GM23338 (cell line): Measurements from ENCODE around the gene KRT75. TPM values are rescaled to one million over a fixed set of nuclear protein-coding genes. Genes with fewer than 3 reads are reported as not detected.

Experiments
- ATAC-seq: fragments of 200-7000 bp; cut with Tn5 transposase; 3 replicates; pipeline ENCODE4 v1.9.1; 2020
- DNase-seq: peaks from one replicate; pipeline ENCODE4 v3.0.0-alpha.2; 2015; ENCODE audit warnings: low spot score
- H2AFZ ChIP-seq: fragments of 200-600 bp; sonication (generic); 2 replicates; pipeline ENCODE4 v1.8.0; 2016; ENCODE audit warnings: antibody characterized with exemption, mild to moderate bottlenecking, moderate library complexity
- H3F3A ChIP-seq: fragments of 200-600 bp; sonication (generic); replicated peaks from 2 replicates; pipeline ENCODE4 v1.8.0; 2017; ENCODE audit warnings: antibody characterized with exemption, mixed run types, low read depth
- H3K27ac ChIP-seq: fragments of 200-600 bp; sonication (generic); 2 replicates; pipeline ENCODE4 v1.6.1; 2016; ENCODE audit warnings: low read depth
- H3K27me3 ChIP-seq: fragments of 200-600 bp; sonication (generic); 2 replicates; pipeline ENCODE4 v1.8.0; 2016; ENCODE audit warnings: mild to moderate bottlenecking, mixed run types, moderate library complexity; ENCODE audit not compliant: insufficient read depth
- H3K36me3 ChIP-seq: fragments of 200-600 bp; sonication (generic); 2 replicates; pipeline ENCODE4 v1.8.0; 2016; ENCODE audit warnings: mild to moderate bottlenecking; ENCODE audit not compliant: insufficient read depth
- H3K4me1 ChIP-seq: fragments of 200-600 bp; sonication (generic); 2 replicates; pipeline ENCODE4 v1.8.0; 2016; ENCODE audit warnings: mild to moderate bottlenecking, moderate library complexity; ENCODE audit not compliant: insufficient read depth
- H3K4me2 ChIP-seq: fragments of 200-600 bp; sonication (generic); 2 replicates; pipeline ENCODE4 v1.7.1; 2017; ENCODE audit warnings: mixed run types
- H3K4me3 ChIP-seq: fragments of 200-600 bp; sonication (generic); 2 replicates; pipeline ENCODE4 v1.6.1; 2016; ENCODE audit warnings: mixed run types
- H3K79me2 ChIP-seq: fragments of 200-600 bp; sonication (generic); replicated peaks from 2 replicates; pipeline ENCODE4 v1.8.0; 2017; ENCODE audit warnings: mild to moderate bottlenecking; ENCODE audit not compliant: insufficient read depth
- H3K9me2 ChIP-seq: fragments of 200-600 bp; sonication (generic); 2 replicates; pipeline ENCODE4 v1.8.0; 2017; ENCODE audit not compliant: insufficient read depth
- H4K20me1 ChIP-seq: fragments of 200-600 bp; sonication (generic); replicated peaks from 2 replicates; pipeline ENCODE4 v1.8.0; 2017; ENCODE audit warnings: mild to moderate bottlenecking; ENCODE audit not compliant: insufficient read depth
- H3K27ac Mint-ChIP-seq: 2 replicates; pipeline ENCODE4 v1.8.0; 2020; ENCODE audit warnings: inconsistent platforms, mild to moderate bottlenecking, moderate library complexity, mixed read lengths
- H3K27me3 Mint-ChIP-seq: 3 replicates; pipeline ENCODE4 v1.8.0; 2022; ENCODE audit warnings: low read depth, mild to moderate bottlenecking, moderate library complexity, mixed read lengths, inconsistent platforms; ENCODE audit not compliant: insufficient read depth, poor library complexity
- H3K36me3 Mint-ChIP-seq: 3 replicates; pipeline ENCODE4 v1.8.0; 2021; ENCODE audit warnings: low read depth, mild to moderate bottlenecking, inconsistent platforms, moderate library complexity, mixed read lengths
- H3K4me1 Mint-ChIP-seq: 3 replicates; pipeline ENCODE4 v1.8.0; 2020; ENCODE audit warnings: mild to moderate bottlenecking, inconsistent platforms, mixed read lengths
- H3K4me3 Mint-ChIP-seq: 3 replicates; pipeline ENCODE4 v1.8.0; 2021; ENCODE audit warnings: moderate library complexity, mild to moderate bottlenecking, inconsistent platforms, mixed read lengths
- H3K9me3 Mint-ChIP-seq: 3 replicates; pipeline ENCODE4 v1.8.0; 2020; ENCODE audit warnings: moderate library complexity, mild to moderate bottlenecking, inconsistent platforms, mixed read lengths
- CREB1 ChIP-seq: fragments of 250-450 bp; sonication (Bioruptor Pico); IDR thresholded peaks from 2 replicates; pipeline ENCODE4 v1.5.0; 2020; ENCODE audit warnings: low read depth, mild to moderate bottlenecking, moderate library complexity
- EZH2 ChIP-seq: fragments of 200-600 bp; sonication (generic); IDR thresholded peaks from one replicate; pipeline ENCODE4 v1.8.0; 2017; ENCODE audit warnings: antibody characterized with exemption, mild to moderate bottlenecking, low read depth; ENCODE audit not compliant: unreplicated experiment
- EZH2phosphoT487 ChIP-seq: fragments of 200-600 bp; sonication (generic); IDR thresholded peaks from one replicate; pipeline ENCODE4 v1.8.1; 2018; ENCODE audit warnings: antibody characterized with exemption; ENCODE audit not compliant: unreplicated experiment
- JUNB ChIP-seq: IDR thresholded peaks from one replicate; pipeline ENCODE4 v1.6.1; 2016; ENCODE audit warnings: antibody characterized with exemption; ENCODE audit not compliant: unreplicated experiment
- NANOG ChIP-seq: IDR thresholded peaks from 2 replicates; pipeline ENCODE4 v1.6.1; 2016; ENCODE audit warnings: antibody characterized with exemption, borderline replicate concordance
- POLR2AphosphoS5 ChIP-seq: IDR thresholded peaks from 2 replicates; pipeline ENCODE4 v1.6.1; 2016; ENCODE audit warnings: antibody characterized with exemption, low read depth
- STAT1 ChIP-seq: IDR thresholded peaks from one replicate; pipeline ENCODE4 v1.6.1; 2016; ENCODE audit warnings: antibody characterized with exemption; ENCODE audit not compliant: unreplicated experiment
- ZNF114 ChIP-seq: fragments of 250-450 bp; sonication (Bioruptor Pico); IDR thresholded peaks from 2 replicates; pipeline ENCODE4 v1.5.0; 2020; ENCODE audit warnings: mild to moderate bottlenecking, moderate library complexity
- ZNF331 ChIP-seq: fragments of 250-450 bp; sonication (Bioruptor Pico); IDR thresholded peaks from 2 replicates; pipeline ENCODE4 v1.5.0; 2020; ENCODE audit warnings: low read depth, mild to moderate bottlenecking, moderate library complexity
- polyA plus RNA-seq: library from polyadenylated mRNA; unstranded; fragments of >200 nt; fragmentation: Nextera tagmentation; extraction: Ambion mirVana; gene quantifications from 2 replicates; pipeline ENCODE4 v1.2.1, GENCODE V29; 2016
- total RNA-seq: library from RNA; depleted of rRNA; stranded (reverse); fragments of >200 nt; shearing (Covaris generic); gene quantifications from 2 replicates; pipeline ENCODE4 v1.2.3, GENCODE V29; 2014
- TF ChIP-seq, protein P1 (sequence below): IDR thresholded peaks from one replicate; pipeline ENCODE4 v1.6.1; 2018; ENCODE audit warnings: antibody characterized with exemption; ENCODE audit not compliant: unreplicated experiment
- TF ChIP-seq, protein P2 (sequence below): IDR thresholded peaks from 2 replicates; pipeline ENCODE4 v1.6.1; 2016; ENCODE audit warnings: antibody characterized with exemption
- TF ChIP-seq, protein P3 (sequence below): fragments of 250-450 bp; sonication (Bioruptor Pico); IDR thresholded peaks from 2 replicates; pipeline ENCODE4 v1.5.0; 2020; ENCODE audit warnings: mild to moderate bottlenecking, moderate library complexity
- TF ChIP-seq, protein P4 (sequence below), 2 experiments: fragments of 200-600 bp in 1 of 2; sonication (generic) in 1 of 2; conservative IDR thresholded peaks; 2 replicates each; pipeline versions ENCODE4 v1.5.1 to v1.6.1; 2016 to 2017; ENCODE audit warnings: antibody characterized with exemption in 2 of 2, low read depth in 2 of 2, mild to moderate bottlenecking in 2 of 2, moderate library complexity in 1 of 2

The KRT75 gene
- total and polyA plus RNA-seq, 2 experiments from 2014 or later: not detected

DNA sequence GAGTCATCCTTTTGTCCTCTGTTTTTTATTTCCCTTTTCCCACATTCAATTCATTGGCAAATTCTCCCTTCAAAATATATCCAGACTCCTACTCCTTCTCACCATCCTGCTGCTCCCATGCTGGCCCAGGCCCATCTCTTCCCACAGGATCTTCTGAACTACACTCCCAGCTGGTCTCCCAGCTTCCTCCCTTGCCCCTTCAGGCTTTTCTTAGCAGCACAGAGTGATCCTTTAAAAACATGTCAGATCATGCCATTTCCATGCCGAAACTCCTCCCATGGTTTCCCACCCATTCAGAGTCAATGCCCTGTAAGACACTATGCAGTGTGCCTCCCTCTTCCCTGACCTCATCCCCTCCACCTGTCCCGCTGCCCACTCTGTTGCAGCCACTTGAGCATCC, 46.3 kb downstream of the KRT75 start:
- H3K79me2 ChIP-seq: no peaks in the 10 kb centered on the region
- peaks cover 8% of the 10 kb centered on the region; the same call in 2 of the 3 replicates for H3K4me1 Mint-ChIP-seq
- no peaks in the 10 kb centered on the region for H3K9me3 Mint-ChIP-seq
- H3K36me3 ChIP-seq: no peaks in the 10 kb centered on the region
- 0 out of 2 replicates have a peak, but pooled peaks cover 2% of the 10 kb centered on the region for H3K9me2 ChIP-seq
- no peak for TF ChIP-seq ZNF114 (CRISPR knock-in tag)
- TF ChIP-seq, protein P1, sequence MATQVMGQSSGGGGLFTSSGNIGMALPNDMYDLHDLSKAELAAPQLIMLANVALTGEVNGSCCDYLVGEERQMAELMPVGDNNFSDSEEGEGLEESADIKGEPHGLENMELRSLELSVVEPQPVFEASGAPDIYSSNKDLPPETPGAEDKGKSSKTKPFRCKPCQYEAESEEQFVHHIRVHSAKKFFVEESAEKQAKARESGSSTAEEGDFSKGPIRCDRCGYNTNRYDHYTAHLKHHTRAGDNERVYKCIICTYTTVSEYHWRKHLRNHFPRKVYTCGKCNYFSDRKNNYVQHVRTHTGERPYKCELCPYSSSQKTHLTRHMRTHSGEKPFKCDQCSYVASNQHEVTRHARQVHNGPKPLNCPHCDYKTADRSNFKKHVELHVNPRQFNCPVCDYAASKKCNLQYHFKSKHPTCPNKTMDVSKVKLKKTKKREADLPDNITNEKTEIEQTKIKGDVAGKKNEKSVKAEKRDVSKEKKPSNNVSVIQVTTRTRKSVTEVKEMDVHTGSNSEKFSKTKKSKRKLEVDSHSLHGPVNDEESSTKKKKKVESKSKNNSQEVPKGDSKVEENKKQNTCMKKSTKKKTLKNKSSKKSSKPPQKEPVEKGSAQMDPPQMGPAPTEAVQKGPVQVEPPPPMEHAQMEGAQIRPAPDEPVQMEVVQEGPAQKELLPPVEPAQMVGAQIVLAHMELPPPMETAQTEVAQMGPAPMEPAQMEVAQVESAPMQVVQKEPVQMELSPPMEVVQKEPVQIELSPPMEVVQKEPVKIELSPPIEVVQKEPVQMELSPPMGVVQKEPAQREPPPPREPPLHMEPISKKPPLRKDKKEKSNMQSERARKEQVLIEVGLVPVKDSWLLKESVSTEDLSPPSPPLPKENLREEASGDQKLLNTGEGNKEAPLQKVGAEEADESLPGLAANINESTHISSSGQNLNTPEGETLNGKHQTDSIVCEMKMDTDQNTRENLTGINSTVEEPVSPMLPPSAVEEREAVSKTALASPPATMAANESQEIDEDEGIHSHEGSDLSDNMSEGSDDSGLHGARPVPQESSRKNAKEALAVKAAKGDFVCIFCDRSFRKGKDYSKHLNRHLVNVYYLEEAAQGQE: no peak
- TF ChIP-seq, protein P2, sequence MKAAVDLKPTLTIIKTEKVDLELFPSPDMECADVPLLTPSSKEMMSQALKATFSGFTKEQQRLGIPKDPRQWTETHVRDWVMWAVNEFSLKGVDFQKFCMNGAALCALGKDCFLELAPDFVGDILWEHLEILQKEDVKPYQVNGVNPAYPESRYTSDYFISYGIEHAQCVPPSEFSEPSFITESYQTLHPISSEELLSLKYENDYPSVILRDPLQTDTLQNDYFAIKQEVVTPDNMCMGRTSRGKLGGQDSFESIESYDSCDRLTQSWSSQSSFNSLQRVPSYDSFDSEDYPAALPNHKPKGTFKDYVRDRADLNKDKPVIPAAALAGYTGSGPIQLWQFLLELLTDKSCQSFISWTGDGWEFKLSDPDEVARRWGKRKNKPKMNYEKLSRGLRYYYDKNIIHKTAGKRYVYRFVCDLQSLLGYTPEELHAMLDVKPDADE: no peak
- TF ChIP-seq EZH2: no peak
- TF ChIP-seq NANOG: no peak
- TF ChIP-seq JUNB: no peak
- TF ChIP-seq CREB1 (CRISPR knock-in tag): no peak
- TF ChIP-seq, protein P3, sequence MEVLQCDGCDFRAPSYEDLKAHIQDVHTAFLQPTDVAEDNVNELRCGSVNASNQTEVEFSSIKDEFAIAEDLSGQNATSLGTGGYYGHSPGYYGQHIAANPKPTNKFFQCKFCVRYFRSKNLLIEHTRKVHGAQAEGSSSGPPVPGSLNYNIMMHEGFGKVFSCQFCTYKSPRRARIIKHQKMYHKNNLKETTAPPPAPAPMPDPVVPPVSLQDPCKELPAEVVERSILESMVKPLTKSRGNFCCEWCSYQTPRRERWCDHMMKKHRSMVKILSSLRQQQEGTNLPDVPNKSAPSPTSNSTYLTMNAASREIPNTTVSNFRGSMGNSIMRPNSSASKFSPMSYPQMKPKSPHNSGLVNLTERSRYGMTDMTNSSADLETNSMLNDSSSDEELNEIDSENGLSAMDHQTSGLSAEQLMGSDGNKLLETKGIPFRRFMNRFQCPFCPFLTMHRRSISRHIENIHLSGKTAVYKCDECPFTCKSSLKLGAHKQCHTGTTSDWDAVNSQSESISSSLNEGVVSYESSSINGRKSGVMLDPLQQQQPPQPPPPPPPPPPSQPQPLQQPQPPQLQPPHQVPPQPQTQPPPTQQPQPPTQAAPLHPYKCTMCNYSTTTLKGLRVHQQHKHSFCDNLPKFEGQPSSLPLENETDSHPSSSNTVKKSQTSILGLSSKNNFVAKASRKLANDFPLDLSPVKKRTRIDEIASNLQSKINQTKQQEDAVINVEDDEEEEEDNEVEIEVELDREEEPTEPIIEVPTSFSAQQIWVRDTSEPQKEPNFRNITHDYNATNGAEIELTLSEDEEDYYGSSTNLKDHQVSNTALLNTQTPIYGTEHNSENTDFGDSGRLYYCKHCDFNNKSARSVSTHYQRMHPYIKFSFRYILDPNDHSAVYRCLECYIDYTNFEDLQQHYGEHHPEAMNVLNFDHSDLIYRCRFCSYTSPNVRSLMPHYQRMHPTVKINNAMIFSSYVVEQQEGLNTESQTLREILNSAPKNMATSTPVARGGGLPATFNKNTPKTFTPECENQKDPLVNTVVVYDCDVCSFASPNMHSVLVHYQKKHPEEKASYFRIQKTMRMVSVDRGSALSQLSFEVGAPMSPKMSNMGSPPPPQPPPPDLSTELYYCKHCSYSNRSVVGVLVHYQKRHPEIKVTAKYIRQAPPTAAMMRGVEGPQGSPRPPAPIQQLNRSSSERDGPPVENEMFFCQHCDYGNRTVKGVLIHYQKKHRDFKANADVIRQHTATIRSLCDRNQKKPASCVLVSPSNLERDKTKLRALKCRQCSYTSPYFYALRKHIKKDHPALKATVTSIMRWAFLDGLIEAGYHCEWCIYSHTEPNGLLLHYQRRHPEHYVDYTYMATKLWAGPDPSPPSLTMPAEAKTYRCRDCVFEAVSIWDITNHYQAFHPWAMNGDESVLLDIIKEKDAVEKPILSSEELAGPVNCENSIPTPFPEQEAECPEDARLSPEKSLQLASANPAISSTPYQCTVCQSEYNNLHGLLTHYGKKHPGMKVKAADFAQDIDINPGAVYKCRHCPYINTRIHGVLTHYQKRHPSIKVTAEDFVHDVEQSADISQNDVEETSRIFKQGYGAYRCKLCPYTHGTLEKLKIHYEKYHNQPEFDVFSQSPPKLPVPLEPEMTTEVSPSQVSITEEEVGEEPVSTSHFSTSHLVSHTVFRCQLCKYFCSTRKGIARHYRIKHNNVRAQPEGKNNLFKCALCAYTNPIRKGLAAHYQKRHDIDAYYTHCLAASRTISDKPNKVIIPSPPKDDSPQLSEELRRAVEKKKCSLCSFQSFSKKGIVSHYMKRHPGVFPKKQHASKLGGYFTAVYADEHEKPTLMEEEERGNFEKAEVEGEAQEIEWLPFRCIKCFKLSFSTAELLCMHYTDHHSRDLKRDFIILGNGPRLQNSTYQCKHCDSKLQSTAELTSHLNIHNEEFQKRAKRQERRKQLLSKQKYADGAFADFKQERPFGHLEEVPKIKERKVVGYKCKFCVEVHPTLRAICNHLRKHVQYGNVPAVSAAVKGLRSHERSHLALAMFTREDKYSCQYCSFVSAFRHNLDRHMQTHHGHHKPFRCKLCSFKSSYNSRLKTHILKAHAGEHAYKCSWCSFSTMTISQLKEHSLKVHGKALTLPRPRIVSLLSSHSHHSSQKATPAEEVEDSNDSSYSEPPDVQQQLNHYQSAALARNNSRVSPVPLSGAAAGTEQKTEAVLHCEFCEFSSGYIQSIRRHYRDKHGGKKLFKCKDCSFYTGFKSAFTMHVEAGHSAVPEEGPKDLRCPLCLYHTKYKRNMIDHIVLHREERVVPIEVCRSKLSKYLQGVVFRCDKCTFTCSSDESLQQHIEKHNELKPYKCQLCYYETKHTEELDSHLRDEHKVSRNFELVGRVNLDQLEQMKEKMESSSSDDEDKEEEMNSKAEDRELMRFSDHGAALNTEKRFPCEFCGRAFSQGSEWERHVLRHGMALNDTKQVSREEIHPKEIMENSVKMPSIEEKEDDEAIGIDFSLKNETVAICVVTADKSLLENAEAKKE (CRISPR knock-in tag): no peak
- TF ChIP-seq, protein P4, sequence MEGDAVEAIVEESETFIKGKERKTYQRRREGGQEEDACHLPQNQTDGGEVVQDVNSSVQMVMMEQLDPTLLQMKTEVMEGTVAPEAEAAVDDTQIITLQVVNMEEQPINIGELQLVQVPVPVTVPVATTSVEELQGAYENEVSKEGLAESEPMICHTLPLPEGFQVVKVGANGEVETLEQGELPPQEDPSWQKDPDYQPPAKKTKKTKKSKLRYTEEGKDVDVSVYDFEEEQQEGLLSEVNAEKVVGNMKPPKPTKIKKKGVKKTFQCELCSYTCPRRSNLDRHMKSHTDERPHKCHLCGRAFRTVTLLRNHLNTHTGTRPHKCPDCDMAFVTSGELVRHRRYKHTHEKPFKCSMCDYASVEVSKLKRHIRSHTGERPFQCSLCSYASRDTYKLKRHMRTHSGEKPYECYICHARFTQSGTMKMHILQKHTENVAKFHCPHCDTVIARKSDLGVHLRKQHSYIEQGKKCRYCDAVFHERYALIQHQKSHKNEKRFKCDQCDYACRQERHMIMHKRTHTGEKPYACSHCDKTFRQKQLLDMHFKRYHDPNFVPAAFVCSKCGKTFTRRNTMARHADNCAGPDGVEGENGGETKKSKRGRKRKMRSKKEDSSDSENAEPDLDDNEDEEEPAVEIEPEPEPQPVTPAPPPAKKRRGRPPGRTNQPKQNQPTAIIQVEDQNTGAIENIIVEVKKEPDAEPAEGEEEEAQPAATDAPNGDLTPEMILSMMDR (conservative IDR thresholded peaks at IDR 0.05; ENCODE audit: low read depth in 2 of 2): no peak
- no peak for TF ChIP-seq EZH2phosphoT487
- TF ChIP-seq ZNF331 (CRISPR knock-in tag): no peak
- TF ChIP-seq STAT1: no peak
- TF ChIP-seq POLR2AphosphoS5: no peak
- no peak overlapping the region for H3K4me3 Mint-ChIP-seq
- no peak for DNase-seq
- H2AFZ ChIP-seq: no peak overlapping the region
- H3K27ac ChIP-seq: no peak overlapping the region
- no peaks in the 10 kb centered on the region for H3K4me1 ChIP-seq
- ATAC-seq: no peak
- no peaks in the 10 kb centered on the region for H3K36me3 Mint-ChIP-seq
- H3K27ac Mint-ChIP-seq: no peak overlapping the region
- no peaks in the 10 kb centered on the region for H4K20me1 ChIP-seq
- H3K4me2 ChIP-seq: no peak overlapping the region
- no peak overlapping the region for H3K4me3 ChIP-seq
- no peaks in the 10 kb centered on the region for H3K27me3 Mint-ChIP-seq
- no peaks in the 10 kb centered on the region for H3K27me3 ChIP-seq
- H3F3A ChIP-seq: no peaks in the 10 kb centered on the region
